ENCODE data around the gene PRRG3. TPM values are rescaled to one million over a fixed set of nuclear protein-coding genes. Genes with fewer than 3 reads are reported as not detected.
A peak's percentile ranks its signal among the peaks of the same experiment; 100 is the strongest.

The PRRG3 gene
- total RNA-seq, 1 donor from 2014 or later, result 1.4 TPM

GRCh38 chrX:151715752-151716151 lies 20.5 kb downstream of the PRRG3 start, which contains the start of gene FATE1:
Gene FATE1 (plus strand): TSS chrX:151716035. CDS start chrX:151716120, 85 bp downstream.
- DNase-seq (no peak), ATAC-seq (no peak)
- H3K27me3 ChIP-seq, result no peaks in the 10 kb centered on the region
- no peak for TF ChIP-seq CTCF (IDR thresholded peaks at IDR 0.05)
- H3K9me3 ChIP-seq, result no peaks in the 10 kb centered on the region
- no peak within 1 kb of the TSS for H3K27ac ChIP-seq
- H3K4me1 ChIP-seq, result no peaks in the 10 kb centered on the region
- intact Hi-C loops (cut with DNase I), result no loop called here
- no peaks in the 10 kb centered on the region for H3K36me3 ChIP-seq
- no peak within 1 kb of the TSS for H3K4me3 ChIP-seq

- Histone ChIP-seq H3K4me3 (no peak overlapping the region), H3K27me3 (no peaks in the 10 kb centered on the region), H3K9me3 (no peaks in the 10 kb centered on the region), H3K4me1 (no peaks in the 10 kb centered on the region), H3K36me3 (no peaks in the 10 kb centered on the region), H3K27ac (no peak overlapping the region)
- intact Hi-C loops (cut with DNase I), result no loop called here
- TF ChIP-seq CTCF (IDR thresholded peaks at IDR 0.05), result peak; percentile 20
- ATAC-seq, result peak; percentile 45
- no peak for DNase-seq
These were observed 27.1 kb downstream of the PRRG3 start for GRCh38 chrX:151722241-151722846.

- Histone ChIP-seq H3K27me3 (no peaks in the 10 kb centered on the region), H3K9me3 (no peaks in the 10 kb centered on the region), H3K36me3 (no peaks in the 10 kb centered on the region), H3K27ac (no peak overlapping the region), H3K4me1 (no peaks in the 10 kb centered on the region), H3K4me3 (no peak overlapping the region)
- TF ChIP-seq CTCF (IDR thresholded peaks at IDR 0.05), result no peak
- no peak for DNase-seq
- no peak for ATAC-seq
- intact Hi-C loops (cut with DNase I), result no loop called here
These were observed 28.0 kb downstream of the PRRG3 start for GRCh38 chrX:151723156-151723760.

- intact Hi-C loops (cut with DNase I), result no loop called here
- H3K4me1 ChIP-seq, result no peaks in the 10 kb centered on the region
- DNase-seq (no peak), ATAC-seq (peak; percentile 37)
- no peak overlapping the region for H3K4me3 ChIP-seq
- no peak for TF ChIP-seq CTCF (IDR thresholded peaks at IDR 0.05)
- no peaks in the 10 kb centered on the region for H3K27me3 ChIP-seq
- no peak overlapping the region for H3K27ac ChIP-seq
- no peaks in the 10 kb centered on the region for H3K36me3 ChIP-seq
- no peaks in the 10 kb centered on the region for H3K9me3 ChIP-seq
These were observed 29.5 kb downstream of the PRRG3 start for GRCh38 chrX:151724563-151725337.

GRCh38 chrX:151725338-151725614 lies 30.0 kb downstream of the PRRG3 start:
- no peaks in the 10 kb centered on the region for H3K9me3 ChIP-seq
- no peak for DNase-seq
- no peaks in the 10 kb centered on the region for H3K4me1 ChIP-seq
- no peaks in the 10 kb centered on the region for H3K36me3 ChIP-seq
- no peak overlapping the region for H3K27ac ChIP-seq
- H3K27me3 ChIP-seq, result no peaks in the 10 kb centered on the region
- no peak for ATAC-seq
- no peak overlapping the region for H3K4me3 ChIP-seq
- intact Hi-C loops (cut with DNase I), result no loop called here
- TF ChIP-seq CTCF (IDR thresholded peaks at IDR 0.05), result no peak
